Astrocyte (in vitro differentiated cells and primary cell): ENCODE measurements around the gene ZNF493. TPM values are rescaled to one million over a fixed set of nuclear protein-coding genes. Genes with fewer than 3 reads are reported as not detected.

Source experiments
- DNase-seq: peaks from one replicate; pipeline ENCODE4 v3.0.0-alpha.2; 2010; ENCODE audit warnings: low read depth
- FAIRE-seq: peaks from 2 replicates; lab custom pipeline; 2011; peaks lifted over from hg19 to GRCh38; lab: Jason Lieb, UNC
- H2AFZ ChIP-seq: 2 replicates; pipeline ENCODE4 v1.6.0; 2012; ENCODE audit warnings: low read depth, low read length, inconsistent platforms
- H3K27ac ChIP-seq: 2 replicates; pipeline ENCODE4 v1.5.1; 2011; ENCODE audit warnings: low read depth, low read length, inconsistent platforms
- H3K27me3 ChIP-seq: 2 replicates; pipeline ENCODE4 v1.6.0; 2011; ENCODE audit warnings: low read length, inconsistent platforms; ENCODE audit not compliant: insufficient read depth
- H3K36me3 ChIP-seq: 2 replicates; pipeline ENCODE4 v1.5.1; 2011; ENCODE audit warnings: low read length, inconsistent platforms; ENCODE audit not compliant: insufficient read depth
- H3K4me1 ChIP-seq: 2 replicates; pipeline ENCODE4 v1.5.1; 2011; ENCODE audit warnings: low read length, inconsistent platforms; ENCODE audit not compliant: insufficient read depth
- H3K4me2 ChIP-seq: 2 replicates; pipeline ENCODE4 v1.6.0; 2012; ENCODE audit warnings: low read length, inconsistent platforms
- H3K4me3 ChIP-seq: 2 replicates; pipeline ENCODE4 v1.5.1; 2011; ENCODE audit warnings: low read depth, mild to moderate bottlenecking, low read length, inconsistent platforms; ENCODE audit not compliant: insufficient read depth
- H3K79me2 ChIP-seq: 2 replicates; pipeline ENCODE4 v1.6.0; 2012; ENCODE audit warnings: mild to moderate bottlenecking, low read length, inconsistent platforms; ENCODE audit not compliant: insufficient read depth
- H3K9ac ChIP-seq: 2 replicates; pipeline ENCODE4 v1.6.0; 2012; ENCODE audit warnings: mild to moderate bottlenecking, low read length, inconsistent platforms
- H3K9me3 ChIP-seq: 2 replicates; pipeline ENCODE4 v1.5.1; 2012; ENCODE audit warnings: low read depth, mild to moderate bottlenecking, low read length, inconsistent platforms; ENCODE audit not compliant: insufficient read depth
- H4K20me1 ChIP-seq: 2 replicates; pipeline ENCODE4 v1.6.0; 2012; ENCODE audit warnings: low read length, inconsistent platforms; ENCODE audit not compliant: insufficient read depth
- H3K27ac Mint-ChIP-seq: one replicate; pipeline ENCODE4 v1.8.0; 2021; ENCODE audit warnings: mild to moderate bottlenecking, mixed read lengths; ENCODE audit not compliant: unreplicated experiment
- H3K27me3 Mint-ChIP-seq: one replicate; pipeline ENCODE4 v1.8.0; 2021; ENCODE audit warnings: low read depth, mixed read lengths; ENCODE audit not compliant: unreplicated experiment
- H3K36me3 Mint-ChIP-seq: one replicate; pipeline ENCODE4 v1.8.0; 2021; ENCODE audit warnings: low read depth, mixed read lengths; ENCODE audit not compliant: unreplicated experiment
- H3K4me1 Mint-ChIP-seq: one replicate; pipeline ENCODE4 v1.8.0; 2021; ENCODE audit warnings: low read depth, mixed read lengths; ENCODE audit not compliant: unreplicated experiment
- H3K4me3 Mint-ChIP-seq: one replicate; pipeline ENCODE4 v1.8.0; 2021; ENCODE audit warnings: mild to moderate bottlenecking, moderate library complexity, mixed read lengths; ENCODE audit not compliant: unreplicated experiment
- H3K9me3 Mint-ChIP-seq: one replicate; pipeline ENCODE4 v1.8.0; 2021; ENCODE audit warnings: mild to moderate bottlenecking, mixed read lengths; ENCODE audit not compliant: unreplicated experiment
- EZH2 ChIP-seq: IDR thresholded peaks from 2 replicates; pipeline ENCODE4 v1.6.1; 2012; ENCODE audit warnings: mild to moderate bottlenecking, low read length, inconsistent platforms; ENCODE audit not compliant: insufficient read depth
- total RNA-seq: library from RNA; stranded (reverse); gene quantifications from 2 replicates; pipeline ENCODE4 v1.2.1, GENCODE V29; 2021
- TF ChIP-seq, protein P1 (sequence below): IDR thresholded peaks from 2 replicates; pipeline ENCODE4 v1.5.1; 2011; ENCODE audit warnings: low read depth, mild to moderate bottlenecking, inconsistent platforms, low read length, moderate library complexity; ENCODE audit not compliant: insufficient read depth

The ZNF493 gene
- total RNA-seq, 1 donor from 2014 or later = 13.0 TPM

DNA sequence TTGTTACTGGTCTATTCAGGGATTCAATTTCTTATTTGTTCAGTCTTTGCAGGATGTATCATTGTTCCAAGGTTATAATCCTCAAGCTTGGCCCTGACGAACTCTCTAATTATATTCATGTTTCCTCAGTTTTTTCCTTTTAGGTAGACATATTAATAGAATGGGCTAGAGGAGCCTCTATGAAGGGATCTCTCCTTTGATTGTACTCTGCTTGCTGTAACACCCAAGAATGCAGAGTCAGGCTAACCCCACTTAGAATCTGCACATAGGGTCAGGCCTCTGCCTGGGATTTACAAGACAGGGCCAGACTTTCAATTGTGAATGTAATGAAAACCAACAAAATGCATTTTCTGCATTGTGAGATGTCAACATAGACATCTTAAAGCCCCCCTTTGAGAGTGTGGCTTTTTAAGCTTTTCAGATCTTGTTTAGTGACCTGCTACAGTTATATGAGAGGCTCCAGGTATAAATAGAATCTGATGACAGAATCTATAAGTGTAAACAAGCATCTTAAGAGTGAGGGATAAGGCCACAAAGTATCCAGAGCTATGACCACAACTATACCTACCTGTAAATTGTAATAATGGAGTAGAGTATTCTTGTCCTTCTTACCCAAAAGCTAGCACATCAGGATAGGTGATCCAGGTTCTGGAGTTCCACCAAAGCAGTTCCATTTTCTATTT, 5.5 kb downstream of the ZNF493 start:
- Histone ChIP-seq H3K9ac (no peak overlapping the region), H4K20me1 (peaks cover 4% of the 10 kb centered on the region), H3K4me1 (no peaks in the 10 kb centered on the region), H3K4me2 (no peak overlapping the region), H3K27me3 (no peaks in the 10 kb centered on the region), H3K36me3 (peaks cover 10% of the 10 kb centered on the region), H3K4me3 (no peak overlapping the region), H3K79me2 (peaks cover 27% of the 10 kb centered on the region), H3K9me3 (no peaks in the 10 kb centered on the region), H3K27ac (no peak overlapping the region), H2AFZ (no peak overlapping the region)
- H3K36me3 Mint-ChIP-seq = peaks cover 61% of the 10 kb centered on the region
- H3K27me3 Mint-ChIP-seq = no peaks in the 10 kb centered on the region
- DNase-seq (no peak), FAIRE-seq (no peak)
- no peak overlapping the region for H3K4me3 Mint-ChIP-seq
- no peak overlapping the region for H3K27ac Mint-ChIP-seq
- no peak for TF ChIP-seq EZH2
- TF ChIP-seq, protein P1, sequence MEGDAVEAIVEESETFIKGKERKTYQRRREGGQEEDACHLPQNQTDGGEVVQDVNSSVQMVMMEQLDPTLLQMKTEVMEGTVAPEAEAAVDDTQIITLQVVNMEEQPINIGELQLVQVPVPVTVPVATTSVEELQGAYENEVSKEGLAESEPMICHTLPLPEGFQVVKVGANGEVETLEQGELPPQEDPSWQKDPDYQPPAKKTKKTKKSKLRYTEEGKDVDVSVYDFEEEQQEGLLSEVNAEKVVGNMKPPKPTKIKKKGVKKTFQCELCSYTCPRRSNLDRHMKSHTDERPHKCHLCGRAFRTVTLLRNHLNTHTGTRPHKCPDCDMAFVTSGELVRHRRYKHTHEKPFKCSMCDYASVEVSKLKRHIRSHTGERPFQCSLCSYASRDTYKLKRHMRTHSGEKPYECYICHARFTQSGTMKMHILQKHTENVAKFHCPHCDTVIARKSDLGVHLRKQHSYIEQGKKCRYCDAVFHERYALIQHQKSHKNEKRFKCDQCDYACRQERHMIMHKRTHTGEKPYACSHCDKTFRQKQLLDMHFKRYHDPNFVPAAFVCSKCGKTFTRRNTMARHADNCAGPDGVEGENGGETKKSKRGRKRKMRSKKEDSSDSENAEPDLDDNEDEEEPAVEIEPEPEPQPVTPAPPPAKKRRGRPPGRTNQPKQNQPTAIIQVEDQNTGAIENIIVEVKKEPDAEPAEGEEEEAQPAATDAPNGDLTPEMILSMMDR = no peak
- H3K9me3 Mint-ChIP-seq = peaks cover 19% of the 10 kb centered on the region
- peaks cover 5% of the 10 kb centered on the region for H3K4me1 Mint-ChIP-seq

DNA sequence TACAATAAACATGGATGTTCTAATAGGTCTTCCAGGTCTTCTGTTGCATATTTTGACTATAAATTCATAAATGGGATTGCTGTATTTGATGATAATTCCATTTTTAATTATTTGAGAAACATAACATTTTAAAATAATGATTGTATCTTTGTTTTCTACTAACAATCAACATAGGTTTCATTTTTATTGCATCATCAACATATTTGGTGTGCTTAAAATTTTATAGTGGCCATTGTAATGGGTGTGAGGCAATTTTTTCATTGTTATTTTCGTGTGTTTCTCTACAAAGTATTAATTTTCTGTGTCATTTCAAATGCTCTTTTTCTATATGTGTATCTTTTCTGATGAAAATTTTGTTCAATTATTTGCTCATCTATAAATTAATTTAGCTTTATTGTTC, 13.2 kb downstream of the ZNF493 start:
- TF ChIP-seq, protein P1 = no peak
- no peak for TF ChIP-seq EZH2
- Histone ChIP-seq H2AFZ (no peak overlapping the region), H3K4me1 (no peaks in the 10 kb centered on the region), H4K20me1 (no peaks in the 10 kb centered on the region), H3K9ac (no peak overlapping the region), H3K27ac (no peak overlapping the region), H3K9me3 (peaks cover 7% of the 10 kb centered on the region), H3K27me3 (no peaks in the 10 kb centered on the region), H3K4me2 (no peak overlapping the region), H3K4me3 (no peak overlapping the region), H3K36me3 (peaks cover 13% of the 10 kb centered on the region), H3K79me2 (no peaks in the 10 kb centered on the region)
- Mint-ChIP-seq H3K4me1 (no peaks in the 10 kb centered on the region), H3K27ac (no peak overlapping the region), H3K9me3 (peaks cover 44% of the 10 kb centered on the region), H3K4me3 (no peak overlapping the region), H3K27me3 (no peaks in the 10 kb centered on the region), H3K36me3 (peaks cover 61% of the 10 kb centered on the region)
- FAIRE-seq (no peak), DNase-seq (no peak)

DNA sequence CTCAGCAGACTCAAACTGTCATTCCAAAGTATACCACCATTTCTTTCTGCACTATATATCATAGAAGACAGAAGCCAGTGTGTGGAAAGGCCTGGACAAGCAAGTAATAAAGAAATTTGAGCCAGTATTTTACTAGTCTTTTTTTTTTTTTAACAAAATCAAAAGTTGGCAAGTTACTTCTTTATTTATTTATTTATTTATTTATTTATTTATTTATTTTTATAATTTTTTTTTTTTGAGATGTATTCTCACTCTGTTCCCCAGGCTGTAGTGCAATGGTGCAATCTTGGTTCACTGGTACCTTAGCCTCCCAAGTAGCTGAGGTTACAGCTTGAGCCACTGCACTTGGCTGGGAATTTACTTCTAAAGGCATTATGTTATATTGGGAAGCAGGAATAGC, 25.3 kb downstream of the ZNF493 start:
- no peak overlapping the region for H3K4me3 ChIP-seq
- Mint-ChIP-seq H3K4me3 (no peak overlapping the region), H3K27me3 (no peaks in the 10 kb centered on the region), H3K4me1 (no peaks in the 10 kb centered on the region), H3K9me3 (peaks cover 78% of the 10 kb centered on the region), H3K27ac (no peak overlapping the region), H3K36me3 (peaks cover 57% of the 10 kb centered on the region)
- H3K36me3 ChIP-seq = no peaks in the 10 kb centered on the region
- peaks cover 15% of the 10 kb centered on the region for H3K9me3 ChIP-seq
- H3K4me2 ChIP-seq = no peak overlapping the region
- H4K20me1 ChIP-seq = no peaks in the 10 kb centered on the region
- H3K27ac ChIP-seq = no peak overlapping the region
- DNase-seq = no peak
- FAIRE-seq = no peak
- no peaks in the 10 kb centered on the region for H3K4me1 ChIP-seq
- no peaks in the 10 kb centered on the region for H3K27me3 ChIP-seq
- no peaks in the 10 kb centered on the region for H3K79me2 ChIP-seq
- no peak overlapping the region for H3K9ac ChIP-seq
- TF ChIP-seq EZH2 = no peak
- TF ChIP-seq, protein P1 = no peak
- no peak overlapping the region for H2AFZ ChIP-seq
